H9 (cell line): ENCODE results near the gene TGFBR1. TPM values are rescaled to one million over a fixed set of nuclear protein-coding genes. Genes with fewer than 3 reads are reported as not detected.

ENCODE experiments used
- DNase-seq: peaks from one replicate; pipeline ENCODE4 v3.0.0-alpha.2; 2017
- H2AFZ ChIP-seq: one replicate; pipeline ENCODE4 v1.6.1; 2013; ENCODE audit warnings: mild to moderate bottlenecking, low read length, control low read depth, moderate library complexity
- H2AK5ac ChIP-seq: 2 replicates; pipeline ENCODE4 v1.6.1; 2013; ENCODE audit warnings: low read length, control low read depth, mixed read lengths; ENCODE audit not compliant: insufficient read length
- H2BK120ac ChIP-seq: one replicate; pipeline ENCODE4 v1.6.1; 2013; ENCODE audit warnings: low read depth, mild to moderate bottlenecking, low read length, control low read depth, inconsistent platforms; ENCODE audit not compliant: poor library complexity, severe bottlenecking
- H2BK12ac ChIP-seq: 2 replicates; pipeline ENCODE4 v1.6.1; 2013; ENCODE audit warnings: low read length, control low read depth, mixed read lengths, low read depth; ENCODE audit not compliant: insufficient read length
- H2BK15ac ChIP-seq: 2 replicates; pipeline ENCODE4 v1.6.1; 2013; ENCODE audit warnings: low read depth, low read length, control low read depth
- H2BK20ac ChIP-seq: one replicate; pipeline ENCODE4 v1.6.1; 2013; ENCODE audit warnings: low read depth, mild to moderate bottlenecking, low read length, control low read depth, inconsistent platforms; ENCODE audit not compliant: poor library complexity, severe bottlenecking
- H2BK5ac ChIP-seq: 2 replicates; pipeline ENCODE4 v1.6.1; 2013; ENCODE audit warnings: low read length, control low read depth, mixed read lengths; ENCODE audit not compliant: insufficient read length
- H3K14ac ChIP-seq: 2 replicates; pipeline ENCODE4 v1.6.1; 2013; ENCODE audit warnings: low read length, control low read depth; ENCODE audit not compliant: insufficient read depth
- H3K18ac ChIP-seq: 2 replicates; pipeline ENCODE4 v1.6.1; 2013; ENCODE audit warnings: low read depth, mild to moderate bottlenecking, mixed read lengths, low read length, control low read depth; ENCODE audit not compliant: insufficient read length
- H3K23ac ChIP-seq: 2 replicates; pipeline ENCODE4 v1.6.1; 2013; ENCODE audit warnings: low read length, control low read depth, mixed read lengths, low read depth; ENCODE audit not compliant: insufficient read length
- H3K23me2 ChIP-seq: 2 replicates; pipeline ENCODE4 v1.6.1; 2013; ENCODE audit warnings: low read depth, mild to moderate bottlenecking, mixed read lengths, low read length, control low read depth; ENCODE audit not compliant: insufficient read length, poor library complexity, severe bottlenecking
- H3K27ac ChIP-seq: 2 replicates; pipeline ENCODE4 v1.5.1; 2013; ENCODE audit warnings: low read length, control low read depth, mixed read lengths, low read depth; ENCODE audit not compliant: insufficient read length
- H3K27me3 ChIP-seq: 2 replicates; pipeline ENCODE4 v1.6.1; 2013; ENCODE audit warnings: low read length, control low read depth, inconsistent platforms; ENCODE audit not compliant: insufficient read depth
- H3K4ac ChIP-seq: 2 replicates; pipeline ENCODE4 v1.6.1; 2013; ENCODE audit warnings: low read depth, mild to moderate bottlenecking, control low read depth, inconsistent platforms, low read length, moderate library complexity
- H3K4me1 ChIP-seq: 2 replicates; pipeline ENCODE4 v1.6.1; 2013; ENCODE audit warnings: low read length, control low read depth, inconsistent platforms; ENCODE audit not compliant: insufficient read depth
- H3K4me2 ChIP-seq: 2 replicates; pipeline ENCODE4 v1.6.1; 2013; ENCODE audit warnings: low read length, control low read depth, mixed read lengths; ENCODE audit not compliant: insufficient read length, insufficient read depth
- H3K56ac ChIP-seq: 2 replicates; pipeline ENCODE4 v1.6.1; 2013; ENCODE audit warnings: low read depth, mild to moderate bottlenecking, mixed read lengths, low read length, control low read depth; ENCODE audit not compliant: insufficient read length
- H3K79me1 ChIP-seq: 2 replicates; pipeline ENCODE4 v1.6.1; 2013; ENCODE audit warnings: low read depth, mild to moderate bottlenecking, moderate library complexity, low read length, control low read depth, inconsistent platforms; ENCODE audit not compliant: insufficient read depth, poor library complexity, severe bottlenecking
- H3K79me2 ChIP-seq: 2 replicates; pipeline ENCODE4 v1.6.1; 2013; ENCODE audit warnings: low read length, control low read depth, inconsistent platforms; ENCODE audit not compliant: insufficient read depth
- H3K9ac ChIP-seq: 2 replicates; pipeline ENCODE4 v1.6.1; 2013; ENCODE audit warnings: low read length, control low read depth, mixed read lengths; ENCODE audit not compliant: insufficient read length; ENCODE audit errors: extremely low read depth
- H3K9me3 ChIP-seq: one replicate; pipeline ENCODE4 v1.6.1; 2013; ENCODE audit warnings: low read depth, low read length, inconsistent platforms; ENCODE audit not compliant: control insufficient read depth
- H3T11ph ChIP-seq: one replicate; pipeline ENCODE4 v1.6.1; 2013; ENCODE audit warnings: mild to moderate bottlenecking, low read length, control low read depth, inconsistent platforms
- H4K20me1 ChIP-seq: one replicate; pipeline ENCODE4 v1.6.1; 2013; ENCODE audit not compliant: control insufficient read depth, insufficient read length, insufficient read depth
- H4K5ac ChIP-seq: 2 replicates; pipeline ENCODE4 v1.6.1; 2013; ENCODE audit warnings: low read depth, mild to moderate bottlenecking, mixed read lengths, low read length, control low read depth; ENCODE audit not compliant: insufficient read length
- H4K8ac ChIP-seq: replicated peaks from 2 replicates; pipeline ENCODE4 v1.6.1; 2013; ENCODE audit warnings: low read length, control low read depth, mixed read lengths, low read depth; ENCODE audit not compliant: insufficient read length
- H4K91ac ChIP-seq: 2 replicates; pipeline ENCODE4 v1.6.1; 2013; ENCODE audit warnings: low read depth, mild to moderate bottlenecking, moderate library complexity, mixed read lengths, low read length, control low read depth; ENCODE audit not compliant: insufficient read length
- H3K27ac Mint-ChIP-seq, 3 experiments: 2 replicates in 2 of 3; 3 replicates in 1 of 3; pipeline ENCODE4 v1.8.0; 2020 to 2021; ENCODE audit warnings: mixed read lengths in 3 of 3, mild to moderate bottlenecking in 1 of 3, moderate library complexity in 1 of 3
- H3K27me3 Mint-ChIP-seq: 2 replicates; pipeline ENCODE4 v1.8.0; 2021; ENCODE audit warnings: low read depth, mild to moderate bottlenecking, moderate library complexity, mixed read lengths
- H3K36me3 Mint-ChIP-seq, 3 experiments: 2 replicates in 2 of 3; 3 replicates in 1 of 3; pipeline ENCODE4 v1.8.0; 2020 to 2021; ENCODE audit warnings: low read depth in 3 of 3, mixed read lengths in 3 of 3; ENCODE audit not compliant: insufficient read depth in 1 of 3
- H3K4me1 Mint-ChIP-seq, 2 experiments: 2 replicates each; pipeline ENCODE4 v1.8.0; 2020; ENCODE audit warnings: mixed read lengths in 2 of 2
- H3K4me3 Mint-ChIP-seq, 2 experiments: 2 replicates in 1 of 2; 3 replicates in 1 of 2; pipeline ENCODE4 v1.8.0; 2020 to 2021; ENCODE audit warnings: mild to moderate bottlenecking in 2 of 2, mixed read lengths in 2 of 2, moderate library complexity in 1 of 2
- H3K9me3 Mint-ChIP-seq, 2 experiments: 2 replicates in 1 of 2; 3 replicates in 1 of 2; pipeline ENCODE4 v1.8.0; 2020; ENCODE audit warnings: mild to moderate bottlenecking in 2 of 2, mixed read lengths in 2 of 2, moderate library complexity in 1 of 2
- CTCF ChIP-seq: fragments of 200-600 bp; sonication (generic); conservative IDR thresholded peaks from 3 replicates; pipeline ENCODE4 v1.8.0; 2021; ENCODE audit warnings: antibody characterized with exemption, mild to moderate bottlenecking
- WGBS: extraction: QIAGEN DNeasy Blood & Tissue Kit; methylation state at CpG from one replicate; pipeline ENCODE4 v1.1.7; 2013; ENCODE audit warnings: missing lambda C conversion rate, low lambda C conversion rate, mixed read lengths; ENCODE audit not compliant: insufficient read length; ENCODE audit errors: extremely low coverage; 5-methylcytosine and 5-hydroxymethylcytosine counted together
- total RNA-seq: library from RNA; stranded (reverse); gene quantifications from 2 replicates; pipeline ENCODE4 v1.2.1, GENCODE V29; 2021

The TGFBR1 gene
- total RNA-seq, 1 experiment from 2014 or later, result 59.3 TPM

- Histone ChIP-seq H3K9me3 (peaks cover 8% of the 10 kb centered on the region), H2AK5ac (no peak overlapping the region), H2BK15ac (no peak overlapping the region), H3K18ac (no peak overlapping the region), H3K23me2 (no peaks in the 10 kb centered on the region), H2BK120ac (no peak overlapping the region), H3K4ac (no peak overlapping the region), H3K79me2 (no peaks in the 10 kb centered on the region), H3K4me2 (no peak overlapping the region), H4K91ac (no peak overlapping the region), H4K8ac (no peak overlapping the region), H2BK5ac (no peak overlapping the region), H3T11ph (no peak overlapping the region), H3K14ac (no peak overlapping the region), H2BK20ac (no peak overlapping the region), H3K27ac (no peak overlapping the region), H3K27me3 (no peaks in the 10 kb centered on the region), H3K23ac (no peak overlapping the region), H3K4me1 (no peaks in the 10 kb centered on the region), H2AFZ (no peak overlapping the region), H3K79me1 (no peaks in the 10 kb centered on the region), H3K56ac (no peak overlapping the region), H4K5ac (no peak overlapping the region), H3K9ac (no peak overlapping the region), H4K20me1 (no peaks in the 10 kb centered on the region), H2BK12ac (no peak overlapping the region)
- no CpG with 5 or more reads among the region's 5 CpGs for WGBS
- Mint-ChIP-seq H3K4me1 (no peaks in the 10 kb centered on the region; a peak in 3 of 4 replicates), H3K27ac (no peak overlapping the region), H3K27me3 (peaks cover 5% of the 10 kb centered on the region), H3K9me3 (peaks cover 13 to 17% of the 10 kb centered on the region in 2 experiments), H3K36me3 (peaks cover 2 to 5% (median 5%) of the 10 kb centered on the region in 3 experiments; a peak in 5 of 7 replicates), H3K4me3 (no peak overlapping the region)
- no peak for DNase-seq
- TF ChIP-seq CTCF, result no peak
Measured at GRCh38 chr9:99090336-99091130, 14.4 kb upstream of the TGFBR1 start.
